Thyroid gland (tissue), 4 donors: ENCODE results near the gene TRAPPC1.

Experiments
- CTCF ChIP-seq, 6 experiments: fragments of 200-600 bp in 3 of 6; fragments of 450-650 bp in 3 of 6; sonication (generic) in 3 of 6; IDR thresholded peaks; one replicate each; pipeline ENCODE4 v1.5.1; 2016 to 2019; ENCODE audit warnings: antibody characterized with exemption in 6 of 6, mild to moderate bottlenecking in 2 of 6, inconsistent platforms in 1 of 6, moderate library complexity in 1 of 6
- POLR2A ChIP-seq, 2 donors: fragments of 450-650 bp; IDR thresholded peaks; one replicate each; pipeline ENCODE4 v1.6.1; 2017; ENCODE audit warnings: antibody characterized with exemption in 2 of 2, mild to moderate bottlenecking in 2 of 2, moderate library complexity in 1 of 2

DNA sequence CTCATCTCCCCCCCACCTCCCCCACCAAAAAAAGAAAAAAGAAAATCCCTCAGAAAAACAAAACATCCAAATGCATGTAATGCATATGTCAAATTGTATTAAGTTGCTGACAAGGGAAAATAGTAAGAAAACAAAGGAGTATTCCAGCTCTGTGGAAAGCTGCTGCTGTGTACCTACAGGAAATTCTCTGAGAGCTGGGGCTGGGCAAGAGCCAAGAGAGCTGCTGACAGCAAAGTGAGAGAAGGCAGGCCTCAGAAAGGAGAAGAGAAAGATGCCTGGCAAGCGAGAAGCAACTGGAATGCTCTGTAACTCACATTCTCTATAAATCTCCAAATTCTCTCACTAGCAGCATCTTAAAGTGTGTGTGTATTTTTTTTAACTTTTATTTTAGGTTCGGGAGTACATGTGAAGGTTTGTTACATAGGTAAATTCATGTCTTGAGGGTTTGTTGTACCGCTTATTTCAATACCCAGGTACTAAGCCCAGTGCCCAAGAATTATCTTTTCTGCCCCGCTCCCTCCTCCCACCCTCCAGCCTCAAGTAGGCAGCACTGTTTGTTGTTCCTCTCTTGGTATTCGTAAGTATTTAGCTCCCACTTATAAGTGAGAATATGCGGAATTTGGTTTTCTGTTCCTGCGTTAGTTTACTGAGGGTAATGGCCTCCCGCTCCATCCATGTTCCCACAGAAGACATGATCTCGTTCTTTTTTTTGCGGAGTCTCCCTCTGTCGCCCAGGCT, 24.7 kb upstream of the TRAPPC1 start:
- TF ChIP-seq POLR2A (IDR thresholded peaks at IDR 0.05) = no peak
- TF ChIP-seq CTCF (IDR thresholded peaks at IDR 0.05) = no peak
